ENCODE results near the gene ACOT11.

ACOT11 gene

GRCh38 chr1:54565113-54565501 is 17.1 kb downstream of the ACOT11 start:
- Histone ChIP-seq H3K9me3 (ENCODE audit: severe bottlenecking) (no peaks in the 10 kb centered on the region), H3K4me3 (ENCODE audit: low read depth, low read length) (no peak overlapping the region), H3K27ac (no peak overlapping the region), H3K36me3 (no peaks in the 10 kb centered on the region; the same call in 1 of the 2 replicates), H3K27me3 (ENCODE audit: insufficient read depth, low read depth, severe bottlenecking) (no peaks in the 10 kb centered on the region)
- no peak for DNase-seq
- TF ChIP-seq, protein P1, sequence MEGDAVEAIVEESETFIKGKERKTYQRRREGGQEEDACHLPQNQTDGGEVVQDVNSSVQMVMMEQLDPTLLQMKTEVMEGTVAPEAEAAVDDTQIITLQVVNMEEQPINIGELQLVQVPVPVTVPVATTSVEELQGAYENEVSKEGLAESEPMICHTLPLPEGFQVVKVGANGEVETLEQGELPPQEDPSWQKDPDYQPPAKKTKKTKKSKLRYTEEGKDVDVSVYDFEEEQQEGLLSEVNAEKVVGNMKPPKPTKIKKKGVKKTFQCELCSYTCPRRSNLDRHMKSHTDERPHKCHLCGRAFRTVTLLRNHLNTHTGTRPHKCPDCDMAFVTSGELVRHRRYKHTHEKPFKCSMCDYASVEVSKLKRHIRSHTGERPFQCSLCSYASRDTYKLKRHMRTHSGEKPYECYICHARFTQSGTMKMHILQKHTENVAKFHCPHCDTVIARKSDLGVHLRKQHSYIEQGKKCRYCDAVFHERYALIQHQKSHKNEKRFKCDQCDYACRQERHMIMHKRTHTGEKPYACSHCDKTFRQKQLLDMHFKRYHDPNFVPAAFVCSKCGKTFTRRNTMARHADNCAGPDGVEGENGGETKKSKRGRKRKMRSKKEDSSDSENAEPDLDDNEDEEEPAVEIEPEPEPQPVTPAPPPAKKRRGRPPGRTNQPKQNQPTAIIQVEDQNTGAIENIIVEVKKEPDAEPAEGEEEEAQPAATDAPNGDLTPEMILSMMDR (IDR thresholded peaks at IDR 0.05; ENCODE audit: low read depth, low read length) = no peak

GRCh38 chr1:54566438-54567141 is 18.6 kb downstream of the ACOT11 start:
- no peak overlapping the region for H3K4me3 ChIP-seq (ENCODE audit: low read depth, low read length)
- no peak for DNase-seq
- H3K9me3 ChIP-seq (ENCODE audit: severe bottlenecking) = no peaks in the 10 kb centered on the region
- TF ChIP-seq, protein P1 (IDR thresholded peaks at IDR 0.05; ENCODE audit: low read depth, low read length) = no peak
- no peaks in the 10 kb centered on the region for H3K27me3 ChIP-seq (ENCODE audit: insufficient read depth, low read depth, severe bottlenecking)
- no peak overlapping the region for H3K27ac ChIP-seq
- H3K36me3 ChIP-seq = no peaks in the 10 kb centered on the region; the same call in 1 of the 2 replicates

- DNase-seq = no peak
- no peaks in the 10 kb centered on the region for H3K9me3 ChIP-seq (ENCODE audit: severe bottlenecking)
- no peaks in the 10 kb centered on the region; the same call in 1 of the 2 replicates for H3K36me3 ChIP-seq
- no peaks in the 10 kb centered on the region for H3K27me3 ChIP-seq (ENCODE audit: insufficient read depth, low read depth, severe bottlenecking)
- H3K27ac ChIP-seq = no peak overlapping the region
- TF ChIP-seq, protein P1 (IDR thresholded peaks at IDR 0.05; ENCODE audit: low read depth, low read length) = no peak
- H3K4me3 ChIP-seq (ENCODE audit: low read depth, low read length) = no peak overlapping the region
Measured at GRCh38 chr1:54567961-54568360, 19.9 kb downstream of the ACOT11 start.

DNA sequence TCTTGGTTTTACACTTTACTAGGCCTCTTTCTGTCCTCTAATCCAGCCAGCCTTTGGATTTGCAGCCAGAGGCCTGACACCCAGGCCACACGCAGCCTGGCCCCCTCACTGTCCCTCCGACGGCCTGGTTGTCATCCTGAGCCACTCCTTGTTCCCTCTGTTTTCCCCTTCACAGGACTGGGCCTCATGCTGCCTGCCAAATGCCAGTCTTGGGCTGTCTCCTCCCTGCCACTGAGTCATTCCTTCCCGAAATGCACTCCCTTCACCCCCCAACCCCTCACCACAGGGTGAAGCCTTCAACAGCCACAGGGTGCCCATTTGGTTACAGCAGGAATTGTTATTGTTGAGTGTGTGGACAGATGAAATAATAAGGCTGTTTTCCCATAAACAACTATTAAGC is 21.3 kb downstream of the ACOT11 start:
- Histone ChIP-seq H3K9me3 (ENCODE audit: severe bottlenecking) (no peaks in the 10 kb centered on the region), H3K4me3 (ENCODE audit: low read depth, low read length) (no peak overlapping the region), H3K27me3 (ENCODE audit: insufficient read depth, low read depth, severe bottlenecking) (no peaks in the 10 kb centered on the region), H3K27ac (no peak overlapping the region), H3K36me3 (no peaks in the 10 kb centered on the region; the same call in 1 of the 2 replicates)
- no peak for DNase-seq
- TF ChIP-seq, protein P1 (IDR thresholded peaks at IDR 0.05; ENCODE audit: low read depth, low read length) = no peak

- Histone ChIP-seq H3K27ac (no peak overlapping the region), H3K27me3 (ENCODE audit: insufficient read depth, low read depth, severe bottlenecking) (no peaks in the 10 kb centered on the region), H3K9me3 (ENCODE audit: severe bottlenecking) (no peaks in the 10 kb centered on the region), H3K4me3 (ENCODE audit: low read depth, low read length) (no peak overlapping the region), H3K36me3 (no peaks in the 10 kb centered on the region)
- TF ChIP-seq, protein P1 (IDR thresholded peaks at IDR 0.05; ENCODE audit: low read depth, low read length) = no peak
- no peak for DNase-seq
Measured at GRCh38 chr1:54570161-54570560, 22.1 kb downstream of the ACOT11 start.

- no peak overlapping the region for H3K4me3 ChIP-seq (ENCODE audit: low read depth, low read length)
- 0 out of 2 replicates have a peak overlapping the region, but pooled peaks have one; percentile 16 for H3K27ac ChIP-seq
- DNase-seq = no peak
- TF ChIP-seq, protein P1 (IDR thresholded peaks at IDR 0.05; ENCODE audit: low read depth, low read length) = no peak
- H3K27me3 ChIP-seq (ENCODE audit: insufficient read depth, low read depth, severe bottlenecking) = no peaks in the 10 kb centered on the region
- H3K36me3 ChIP-seq = no peaks in the 10 kb centered on the region
- H3K9me3 ChIP-seq (ENCODE audit: severe bottlenecking) = no peaks in the 10 kb centered on the region
Measured at GRCh38 chr1:54571326-54571725, 23.3 kb downstream of the ACOT11 start.
